Naive thymus-derived CD4-positive, alpha-beta T cell (primary cell): ENCODE data around the gene BRD3. TPM values are rescaled to one million over a fixed set of nuclear protein-coding genes. Genes with fewer than 3 reads are reported as not detected.
A peak's percentile ranks its signal among the peaks of the same experiment; 100 is the strongest.

ENCODE experiments used
- ATAC-seq: fragments of 150-1000 bp; cut with Tn5 transposase; 2 replicates; pipeline ENCODE4 v1.10.0; 2021; ENCODE audit warnings: mild to moderate bottlenecking, moderate library complexity
- CTCF ChIA-PET: fragments of 350-600 bp; sonication (Branson Sonifier 250); formaldehyde crosslinking; loops from one replicate; lab custom pipeline; 2021; ENCODE audit warnings: antibody characterized with exemption; lab: Charles Lee
- POLR2A ChIA-PET: fragments of 350-600 bp; sonication (Branson Sonifier 250); formaldehyde crosslinking; loops from one replicate; lab custom pipeline; 2021; ENCODE audit warnings: antibody characterized with exemption, inconsistent platforms; lab: Charles Lee
- DNase-seq, 9 donors: peaks; one replicate each; pipeline versions ENCODE4 v3.0.0 to v3.0.0-alpha.2; 2020 to 2022; ENCODE audit warnings: mixed read lengths in 1 of 9
- H3K27ac ChIP-seq: one replicate; pipeline ENCODE4 v1.7.0; 2013; ENCODE audit warnings: mild to moderate bottlenecking, low read depth, low read length, moderate library complexity
- H3K27me3 ChIP-seq, 2 donors: one replicate each; pipeline ENCODE4 v1.7.0; 2013; ENCODE audit warnings: low read length in 2 of 2, mild to moderate bottlenecking in 2 of 2, moderate library complexity in 2 of 2; ENCODE audit not compliant: control insufficient read depth in 2 of 2, insufficient read depth in 2 of 2
- H3K36me3 ChIP-seq, 3 experiments: 1 replicate in 2 of 3; 2 replicates in 1 of 3; pipeline ENCODE4 v1.7.0; 2013; ENCODE audit warnings: low read length in 3 of 3, mild to moderate bottlenecking in 3 of 3, moderate library complexity in 1 of 3; ENCODE audit not compliant: insufficient read depth in 3 of 3, control insufficient read depth in 2 of 3
- H3K4me1 ChIP-seq, 2 donors: one replicate each; pipeline ENCODE4 v1.7.0; 2013; ENCODE audit warnings: low read length in 2 of 2, mild to moderate bottlenecking in 2 of 2, moderate library complexity in 1 of 2; ENCODE audit not compliant: control insufficient read depth in 2 of 2, insufficient read depth in 2 of 2
- H3K4me3 ChIP-seq: 2 replicates; pipeline ENCODE4 v1.7.0; 2013; ENCODE audit warnings: mild to moderate bottlenecking, low read length
- H3K9me3 ChIP-seq, 3 experiments: 1 replicate in 2 of 3; 2 replicates in 1 of 3; pipeline ENCODE4 v1.7.0; 2013; ENCODE audit warnings: low read length in 3 of 3; ENCODE audit not compliant: control insufficient read depth in 2 of 3
- H3K27ac Mint-ChIP-seq, 9 donors: one replicate each; pipeline ENCODE4 v1.8.0; 2020 to 2022; ENCODE audit warnings: mixed read lengths in 9 of 9, mild to moderate bottlenecking in 8 of 9, moderate library complexity in 5 of 9, inconsistent platforms in 2 of 9
- H3K27me3 Mint-ChIP-seq, 5 donors: one replicate each; pipeline ENCODE4 v1.8.0; 2021 to 2022; ENCODE audit warnings: mixed read lengths in 5 of 5, mild to moderate bottlenecking in 1 of 5
- H3K36me3 Mint-ChIP-seq, 5 donors: one replicate each; pipeline ENCODE4 v1.8.0; 2020 to 2022; ENCODE audit warnings: mixed read lengths in 5 of 5, mild to moderate bottlenecking in 3 of 5, inconsistent platforms in 1 of 5
- H3K4me1 Mint-ChIP-seq, 7 donors: one replicate each; pipeline ENCODE4 v1.8.0; 2020 to 2022; ENCODE audit warnings: mixed read lengths in 7 of 7, mild to moderate bottlenecking in 3 of 7, inconsistent platforms in 1 of 7
- H3K4me3 Mint-ChIP-seq, 10 donors: one replicate each; pipeline ENCODE4 v1.8.0; 2020 to 2022; ENCODE audit warnings: mild to moderate bottlenecking in 10 of 10, mixed read lengths in 10 of 10, moderate library complexity in 6 of 10, inconsistent platforms in 2 of 10
- H3K9me3 Mint-ChIP-seq, 11 donors: one replicate each; pipeline ENCODE4 v1.8.0; 2020 to 2022; ENCODE audit warnings: mixed read lengths in 11 of 11, mild to moderate bottlenecking in 4 of 11, inconsistent platforms in 1 of 11, moderate library complexity in 1 of 11
- intact Hi-C, 2 donors: fragments of 100-400 bp; cut with micrococcal nuclease; formaldehyde crosslinking; loops; one replicate each; pipeline ENCODE4 v1.15.1; 2023
- polyA plus RNA-seq, 2 donors: library from polyadenylated mRNA; unstranded; fragments of 300-500 nt; fragmentation: Illumina TruSeq; gene quantifications; one replicate each; pipeline ENCODE4 v1.2.3, GENCODE V29; 2021
- total RNA-seq, 6 experiments: library from RNA in 5 of 6; stranded (reverse) in 5 of 6; gene quantifications; 1 replicate in 5 of 6; 2 replicates in 1 of 6; pipeline ENCODE4 v1.2.3 and lab custom pipeline; 2021 to 2026

The BRD3 gene
- total and polyA plus RNA-seq, 7 experiments from 2014 or later: 12.4 to 49.7 (median 36.4) TPM

DNA sequence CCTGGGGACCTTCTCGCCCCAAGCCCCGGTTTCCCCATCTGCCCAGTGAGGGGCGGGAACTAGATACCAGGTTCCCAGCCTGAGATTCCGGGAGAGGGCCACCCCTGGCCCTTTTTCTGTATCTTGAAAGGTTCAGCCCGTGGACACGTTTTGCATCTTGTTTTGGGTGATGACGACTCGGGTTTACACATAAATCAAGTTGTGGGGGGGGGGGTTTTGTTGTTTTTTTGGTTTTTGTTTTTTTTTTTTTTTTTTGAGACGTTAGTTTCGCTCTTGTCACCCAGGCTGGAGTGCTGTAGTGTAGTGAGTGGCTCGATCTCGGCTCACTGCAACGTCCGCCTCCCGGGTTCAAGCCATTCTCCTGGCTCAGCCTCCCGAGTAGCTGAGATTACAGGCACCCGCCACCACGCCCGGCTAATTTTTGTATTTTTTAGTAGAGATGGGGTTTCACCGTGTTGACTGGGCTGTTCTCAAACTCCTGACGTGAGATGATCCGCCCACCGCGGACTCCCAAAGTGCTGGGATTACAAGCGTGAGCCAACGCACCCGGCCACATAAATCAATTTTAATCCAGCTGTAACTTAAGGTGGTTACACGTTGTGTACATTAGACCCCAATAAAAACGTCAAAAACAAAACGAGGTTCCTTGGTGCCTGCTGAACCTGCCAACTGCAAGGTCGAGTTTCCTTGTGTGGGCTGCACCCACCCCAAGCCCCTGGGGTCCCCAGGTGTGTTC lies 1.1 kb upstream of the BRD3 start:
- Mint-ChIP-seq H3K4me1 (peaks cover 9 to 34% (median 24%) of the 10 kb centered on the region in 7 donors), H3K27me3 (peaks cover 5 to 35% (median 20%) of the 10 kb centered on the region in 5 donors), H3K4me3 (peak overlapping the region; percentile 77 to 91 (median 87)), H3K9me3 (peaks cover 0 to 5% (median 0%) of the 10 kb centered on the region in 11 donors), H3K36me3 (no peaks in the 10 kb centered on the region), H3K27ac (peak overlapping the region; percentile 76 to 97 (median 90))
- DNase-seq (peak in 1 of 9 donors; percentile 22), ATAC-seq (no peak)
- intact Hi-C loops: loop anchor here (1.0 to 10.0 kb wide), 17 partner anchors 30 to 1838 kb away; partner anchors contain the start of genes BRD3OS (in 2 of the 2), RNU6ATAC (in 2 of the 2), TSC1 (in 2 of the 2) and VAV2 (in 2 of the 2)
- Histone ChIP-seq H3K9me3 (no peaks in the 10 kb centered on the region), H3K4me3 (peak overlapping the region; percentile 97), H3K27me3 (peaks cover 0 to 4% of the 10 kb centered on the region in 2 donors), H3K4me1 (peaks cover 21 to 26% of the 10 kb centered on the region in 2 donors), H3K36me3 (no peaks in the 10 kb centered on the region), H3K27ac (peak overlapping the region; percentile 95)
- CTCF ChIA-PET: no interaction called here
- POLR2A ChIA-PET: interaction anchor here (1.0 to 1.8 kb wide), 3 partner anchors 43 to 96 kb away, joined by 4 to 7 read pairs (median 5); partner anchors contain the start of genes RNU6ATAC and WDR5

DNA sequence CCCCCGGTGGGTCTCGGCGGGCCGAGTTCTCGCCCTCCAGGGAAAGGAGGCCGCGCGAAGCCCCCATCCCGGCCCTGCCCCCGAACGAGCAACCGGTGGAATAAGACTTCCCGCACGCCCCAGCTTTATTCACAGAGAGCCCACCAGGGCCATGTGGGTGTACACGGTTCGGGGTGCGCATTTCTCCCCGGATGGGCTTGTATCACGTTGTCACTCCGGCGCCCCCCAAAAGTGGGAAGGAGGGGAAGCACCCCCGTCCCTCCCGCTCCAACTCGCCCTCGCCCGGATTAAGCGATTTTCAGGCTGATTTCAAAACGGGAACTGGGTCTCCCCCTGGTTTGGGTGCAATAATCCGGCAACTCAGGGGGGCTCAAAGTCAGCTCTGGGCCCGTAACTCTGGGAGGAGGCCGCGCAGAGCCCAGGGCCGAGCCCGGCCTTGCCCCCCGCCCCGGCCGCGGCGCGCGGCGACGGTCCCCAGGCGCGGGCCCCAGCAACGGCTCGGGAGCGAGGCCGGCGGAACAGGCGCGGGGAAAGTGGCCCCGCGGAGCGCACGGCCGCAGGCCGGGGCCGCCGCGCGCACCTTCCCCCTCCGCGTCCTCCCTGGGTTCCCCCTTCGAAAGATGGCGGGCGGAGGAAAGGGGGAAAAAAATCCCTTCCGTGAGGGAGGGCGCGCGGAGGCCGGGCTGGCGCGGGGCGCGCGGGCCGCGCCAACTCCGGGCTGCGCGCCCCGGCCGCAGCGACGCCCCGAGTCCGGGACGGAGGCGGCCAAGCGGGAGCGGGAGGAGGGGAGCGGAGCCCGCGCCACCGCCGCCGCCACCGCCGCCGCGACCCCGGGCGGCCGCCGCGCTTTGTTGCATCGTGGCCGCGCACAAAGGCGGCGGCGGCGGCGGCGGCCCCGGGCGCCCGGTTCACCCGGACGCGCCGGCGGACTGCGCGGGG lies 644 bp downstream of the BRD3 start:
- Mint-ChIP-seq H3K9me3 (no peaks in the 10 kb centered on the region), H3K4me3 (peak overlapping the region; percentile 88 to 97 (median 91)), H3K27me3 (peaks cover 5 to 28% (median 10%) of the 10 kb centered on the region in 5 donors), H3K36me3 (no peaks in the 10 kb centered on the region), H3K27ac (peak overlapping the region; percentile 65 to 94 (median 82)), H3K4me1 (peaks cover 23 to 51% (median 31%) of the 10 kb centered on the region in 7 donors)
- no peaks in the 10 kb centered on the region for H3K36me3 ChIP-seq
- peak overlapping the region; percentile 84 for H3K4me3 ChIP-seq
- CTCF ChIA-PET: no interaction called here
- DNase-seq (peak; percentile 20 to 55 (median 37)), ATAC-seq (peak; percentile 18)
- H3K27me3 ChIP-seq: peaks cover 0 to 4% of the 10 kb centered on the region in 2 donors
- intact Hi-C loops: loop anchor here (2.0 to 10.0 kb wide), 6 partner anchors 335 to 1894 kb away; partner anchors contain the start of genes MED22 (in 1 of the 2), RALGDS (in 1 of the 2), RPL7A (in 1 of the 2) and TSC1 (in 1 of the 2)
- peaks cover 21 to 26% of the 10 kb centered on the region in 2 donors for H3K4me1 ChIP-seq
- peak overlapping the region; percentile 77 for H3K27ac ChIP-seq
- POLR2A ChIA-PET: interaction anchor here (0.6 to 1.4 kb wide), 4 partner anchors 17 to 132 kb away, joined by 3 to 10 read pairs (median 4); partner anchors contain the start of gene WDR5
- no peaks in the 10 kb centered on the region for H3K9me3 ChIP-seq

DNA sequence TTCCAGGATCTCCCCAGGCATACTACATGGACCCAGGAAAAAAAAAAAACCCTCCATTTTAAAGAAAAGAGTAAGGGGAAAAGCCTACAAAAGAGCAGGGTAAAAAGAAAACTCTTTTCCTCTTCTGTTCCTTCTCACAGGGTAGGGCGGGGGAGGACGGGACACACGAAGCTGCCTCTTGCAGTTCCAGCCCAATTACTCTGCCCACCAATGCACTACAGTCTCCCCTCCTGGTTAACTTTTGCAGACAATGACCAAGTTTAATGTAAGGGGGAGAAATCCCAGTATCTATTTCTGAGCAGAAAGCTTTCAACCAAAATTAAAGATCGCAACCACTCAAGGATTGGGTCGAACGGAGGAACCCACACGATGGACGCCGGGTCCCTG lies 1.3 kb downstream of the BRD3 start:
- ChIA-PET CTCF (no interaction called here), POLR2A (interaction anchor here (0.6 to 1.4 kb wide), 3 partner anchors 16 to 133 kb away, joined by 3 to 10 read pairs (median 4); partner anchors contain the start of gene WDR5)
- Histone ChIP-seq H3K4me1 (peaks cover 21 to 26% of the 10 kb centered on the region in 2 donors), H3K4me3 (peak overlapping the region; percentile 84), H3K27me3 (peaks cover 0 to 4% of the 10 kb centered on the region in 2 donors), H3K36me3 (no peaks in the 10 kb centered on the region), H3K27ac (peak overlapping the region; percentile 77), H3K9me3 (no peaks in the 10 kb centered on the region)
- intact Hi-C loops: loop anchor here (2.0 to 10.0 kb wide), 6 partner anchors 336 to 1894 kb away; partner anchors contain the start of genes MED22 (in 1 of the 2), RALGDS (in 1 of the 2), RPL7A (in 1 of the 2) and TSC1 (in 1 of the 2)
- H3K9me3 Mint-ChIP-seq: no peaks in the 10 kb centered on the region
- H3K4me1 Mint-ChIP-seq: peaks cover 26 to 54% (median 31%) of the 10 kb centered on the region in 7 donors
- no peaks in the 10 kb centered on the region for H3K36me3 Mint-ChIP-seq
- H3K4me3 Mint-ChIP-seq: peak overlapping the region; percentile 88 to 97 (median 91)
- H3K27ac Mint-ChIP-seq: peak overlapping the region; percentile 74 to 94 (median 88)
- peaks cover 5 to 26% (median 8%) of the 10 kb centered on the region in 5 donors for H3K27me3 Mint-ChIP-seq
- no peak for DNase-seq
- ATAC-seq: no peak

DNA sequence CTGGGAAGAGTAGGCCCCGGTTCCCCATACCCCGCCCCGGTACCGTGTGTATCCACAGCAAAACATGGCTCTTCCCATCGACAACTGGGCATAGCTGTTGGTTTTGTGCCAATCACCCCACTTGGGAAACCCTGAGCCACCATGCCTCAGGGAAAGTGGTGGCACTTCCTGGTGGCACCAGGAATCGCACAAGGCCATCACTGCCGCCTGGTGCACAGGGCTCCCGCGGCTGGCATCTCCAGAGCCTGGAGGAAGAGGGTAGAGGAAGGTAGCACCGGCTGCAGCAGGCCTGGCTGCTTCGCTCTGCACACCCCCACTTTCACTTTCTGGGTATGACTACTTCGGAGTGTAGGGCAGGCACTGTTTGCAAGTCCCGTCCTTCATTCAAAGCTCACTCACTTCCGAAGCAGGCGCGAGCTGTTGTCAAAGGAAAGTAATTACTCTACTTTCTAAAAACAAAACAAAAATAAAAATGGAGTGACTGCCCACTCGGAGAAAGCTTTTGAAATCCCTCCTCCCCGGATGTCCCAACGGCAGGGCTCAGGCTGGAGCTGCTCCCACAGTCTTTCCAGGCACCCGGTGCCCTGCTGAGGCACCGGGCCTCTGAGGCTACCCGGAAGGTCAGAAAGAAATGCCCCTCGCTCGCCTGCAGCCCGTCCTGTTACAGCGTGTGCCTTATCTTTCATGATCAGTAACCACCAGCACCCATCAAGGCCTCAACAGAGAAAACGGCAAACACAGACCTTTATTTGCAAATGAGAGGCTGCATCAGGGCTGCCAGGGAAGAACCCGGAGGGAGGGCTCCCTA lies 2.0 kb downstream of the BRD3 start:
- POLR2A ChIA-PET: interaction anchor here (0.5 to 1.4 kb wide), 4 partner anchors 17 to 70 kb away, joined by 3 to 10 read pairs (median 4); partner anchors contain the start of gene WDR5
- H3K4me1 ChIP-seq: peaks cover 21 to 26% of the 10 kb centered on the region in 2 donors

DNA sequence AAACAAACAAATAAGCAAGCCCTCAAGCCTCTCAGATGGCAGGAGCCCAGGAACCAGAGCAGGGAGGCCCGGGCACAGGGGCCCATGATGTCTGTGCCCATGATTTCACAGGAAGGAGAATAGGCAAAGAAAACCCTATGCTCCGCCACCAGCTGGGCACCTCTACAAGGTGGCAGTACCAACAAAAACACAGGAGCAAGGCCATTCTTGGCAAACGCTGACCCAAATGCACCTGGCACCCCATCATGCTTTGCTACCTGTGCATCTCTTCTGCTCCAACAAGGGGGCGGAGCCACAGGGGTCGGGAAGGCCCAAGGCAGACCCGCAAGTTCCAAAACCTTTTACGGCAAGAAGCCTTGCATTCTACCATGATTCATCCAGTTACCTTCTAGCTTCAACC lies 3.1 kb downstream of the BRD3 start:
- Histone ChIP-seq H3K27ac (no peak overlapping the region), H3K27me3 (peaks cover 0 to 2% of the 10 kb centered on the region in 2 donors), H3K36me3 (no peaks in the 10 kb centered on the region), H3K9me3 (no peaks in the 10 kb centered on the region), H3K4me3 (no peak overlapping the region), H3K4me1 (peaks cover 21 to 26% of the 10 kb centered on the region in 2 donors)
- peak overlapping the region in 4 of 9 donors; percentile 38 to 88 (median 68) for H3K27ac Mint-ChIP-seq
- no peaks in the 10 kb centered on the region for H3K9me3 Mint-ChIP-seq
- ATAC-seq: no peak
- POLR2A ChIA-PET: interaction anchor here (1.2 kb wide), 1 partner anchor 39 kb away, joined by 3 read pairs; the partner anchor contains the start of gene BRD3OS
- H3K4me1 Mint-ChIP-seq: peaks cover 26 to 72% (median 47%) of the 10 kb centered on the region in 7 donors
- intact Hi-C loops: loop anchor here (5.0 to 10.0 kb wide), 5 partner anchors 338 to 1822 kb away; partner anchors contain the start of genes MED22 (in 1 of the 2), RALGDS (in 1 of the 2), RPL7A (in 1 of the 2) and TSC1 (in 1 of the 2)
- no peak for DNase-seq
- H3K36me3 Mint-ChIP-seq: no peaks in the 10 kb centered on the region
- H3K27me3 Mint-ChIP-seq: peaks cover 0 to 11% (median 0%) of the 10 kb centered on the region in 5 donors
- CTCF ChIA-PET: interaction anchor here (0.7 kb wide), 1 partner anchor 19 kb away, joined by 3 read pairs; no protein-coding TSS in a partner anchor
- peak overlapping the region; percentile 20 to 97 (median 89) for H3K4me3 Mint-ChIP-seq

More for the DNA sequence above, 2.0 kb downstream of the BRD3 start:
- Mint-ChIP-seq H3K4me1 (peaks cover 26 to 61% (median 37%) of the 10 kb centered on the region in 7 donors), H3K36me3 (no peaks in the 10 kb centered on the region), H3K27me3 (peaks cover 2 to 20% (median 5%) of the 10 kb centered on the region in 5 donors), H3K4me3 (peak overlapping the region; percentile 88 to 97 (median 91)), H3K27ac (peak overlapping the region; percentile 74 to 94 (median 88)), H3K9me3 (no peaks in the 10 kb centered on the region)
- Histone ChIP-seq H3K27ac (peak overlapping the region; percentile 77), H3K9me3 (no peaks in the 10 kb centered on the region), H3K36me3 (no peaks in the 10 kb centered on the region), H3K27me3 (peaks cover 0 to 4% of the 10 kb centered on the region in 2 donors), H3K4me3 (peak overlapping the region; percentile 84)
- CTCF ChIA-PET: no interaction called here
- no peak for ATAC-seq
- DNase-seq: peak in 8 of 9 donors; percentile 24 to 65 (median 50)
- intact Hi-C loops: loop anchor here (2.0 to 10.0 kb wide), 6 partner anchors 336 to 1895 kb away; partner anchors contain the start of genes MED22 (in 1 of the 2), RALGDS (in 1 of the 2), RPL7A (in 1 of the 2) and TSC1 (in 1 of the 2)
